Measurements from ENCODE around the gene RRP36.
A peak's percentile ranks its signal among the peaks of the same experiment; 100 is the strongest.
"Not testable (repeated sequence)": the region's sequence is repeated elsewhere in the genome, so short reads cannot be mapped to it uniquely, and the experiment has no call there.

The RRP36 gene, protein sequence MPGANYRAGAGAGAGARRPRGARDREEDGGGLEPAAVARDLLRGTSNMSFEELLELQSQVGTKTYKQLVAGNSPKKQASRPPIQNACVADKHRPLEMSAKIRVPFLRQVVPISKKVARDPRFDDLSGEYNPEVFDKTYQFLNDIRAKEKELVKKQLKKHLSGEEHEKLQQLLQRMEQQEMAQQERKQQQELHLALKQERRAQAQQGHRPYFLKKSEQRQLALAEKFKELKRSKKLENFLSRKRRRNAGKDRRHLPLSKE

DNA sequence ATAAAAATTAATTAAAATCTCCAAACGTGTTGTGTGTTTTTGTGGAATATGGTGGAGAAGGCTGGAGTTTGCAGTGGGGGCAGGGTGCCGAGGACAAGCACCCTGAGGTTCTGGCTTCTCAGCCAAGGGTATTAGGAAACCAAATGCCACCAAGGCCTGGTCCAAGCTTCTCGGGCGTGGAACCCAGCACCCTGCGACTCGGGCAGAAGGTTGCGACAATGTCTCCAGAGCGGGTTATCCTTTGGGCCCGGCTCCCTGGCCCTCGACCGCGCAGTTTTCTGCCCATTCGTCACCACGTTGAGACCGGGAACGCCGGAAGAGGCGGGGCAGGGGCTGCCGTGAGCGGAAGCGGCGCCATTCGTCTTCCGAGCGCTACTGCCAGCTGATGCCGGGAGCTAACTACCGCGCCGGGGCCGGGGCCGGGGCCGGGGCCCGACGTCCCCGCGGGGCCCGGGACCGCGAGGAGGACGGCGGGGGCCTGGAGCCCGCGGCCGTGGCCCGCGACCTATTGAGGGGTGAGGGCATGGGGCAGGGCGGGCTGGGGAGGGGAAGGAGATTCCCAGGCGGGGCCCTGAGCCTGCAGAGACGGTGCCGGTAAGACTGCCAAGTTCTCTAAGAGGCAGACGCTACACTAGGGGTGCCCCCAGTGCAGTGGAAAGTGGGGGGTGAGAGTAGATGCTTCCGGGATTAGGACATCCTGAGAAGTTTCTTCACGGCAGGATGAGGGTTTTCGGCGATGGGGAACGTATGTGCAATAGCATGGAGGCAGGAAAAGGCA lies at the start of gene RRP36:
Gene RRP36 (plus strand): TSS at position 354 of the 778 bp plus-strand sequence. CDS start 32 bp downstream, at position 386.
- peak; percentile 80 to 91 (median 82) for DNase-seq

DNA sequence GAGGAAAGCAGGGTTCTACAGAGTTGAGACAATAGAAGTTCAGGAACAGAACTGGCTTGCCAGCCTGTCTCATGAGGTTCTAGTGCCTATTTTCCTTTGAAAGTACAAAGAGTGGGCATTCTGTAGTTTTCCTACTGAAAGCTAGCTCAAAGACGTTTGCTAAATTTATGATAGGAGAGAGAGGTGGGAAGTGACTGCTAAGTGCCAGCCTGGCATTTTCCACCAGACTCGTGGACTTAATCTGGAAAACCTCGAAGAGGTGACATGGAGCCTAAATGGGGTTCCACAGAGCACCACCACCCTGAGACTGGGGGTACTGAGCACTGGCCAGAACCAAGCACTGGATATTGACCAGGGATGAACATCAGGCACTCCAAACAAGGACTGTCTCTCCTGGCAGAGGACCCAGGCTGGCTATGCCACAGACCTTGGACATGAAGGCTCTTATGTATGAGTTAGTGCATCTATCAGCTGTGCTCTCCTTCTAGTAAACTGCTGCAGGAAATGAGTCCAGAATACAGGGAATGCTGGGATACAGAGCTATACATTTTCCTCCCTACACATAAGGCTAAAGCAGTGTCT lies 49.6 kb upstream of the RRP36 start:
- DNase-seq, result no peak

DNA sequence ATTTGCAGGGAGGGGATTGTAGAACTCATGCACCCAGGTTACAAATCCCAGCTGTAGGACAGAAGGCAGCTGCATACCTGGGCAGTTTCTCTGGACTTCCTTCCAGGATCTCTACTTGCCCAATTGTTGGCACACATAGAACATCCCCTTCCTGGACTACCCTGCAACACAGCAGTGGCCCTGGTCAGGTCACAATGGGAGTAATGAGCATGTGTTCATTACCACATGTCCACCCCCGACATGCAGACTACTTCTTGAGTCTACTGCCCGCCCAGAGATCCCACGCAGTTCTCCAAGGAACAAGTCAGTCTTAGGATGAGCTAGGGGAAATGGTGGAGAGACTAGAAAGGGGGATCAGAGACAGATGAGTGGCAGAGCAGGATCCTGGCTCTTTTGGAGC lies 47.5 kb upstream of the RRP36 start:
- peak; percentile 53 to 69 (median 55) for DNase-seq

DNA sequence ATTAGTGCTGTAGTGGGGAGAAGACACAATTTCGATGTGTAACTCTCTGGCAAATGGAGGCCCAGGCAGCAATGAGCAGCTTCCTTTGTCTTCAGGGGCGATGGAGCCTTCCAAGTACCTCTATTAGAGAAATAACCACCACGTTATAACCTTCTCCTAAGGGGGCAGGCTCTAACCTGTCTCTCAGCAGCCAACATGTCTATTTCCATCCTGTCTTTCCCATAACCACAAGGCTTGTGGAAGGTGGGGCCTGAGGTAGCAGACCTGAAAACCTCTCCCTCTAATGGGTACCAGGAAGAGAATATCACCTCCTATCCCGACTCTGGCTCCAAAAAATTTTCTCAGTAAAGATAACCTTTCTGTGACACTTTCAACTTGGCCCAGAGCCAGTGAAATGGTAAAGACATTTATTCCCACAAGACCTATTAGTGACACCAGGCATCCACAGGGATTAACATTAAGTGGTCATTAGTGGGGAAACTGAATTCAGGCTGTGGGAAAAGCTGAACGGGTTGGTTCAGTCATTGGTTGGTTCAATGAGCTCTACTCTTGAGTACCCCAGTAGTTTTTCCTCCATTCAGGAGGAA lies 46.4 kb upstream of the RRP36 start:
- DNase-seq, result no peak

DNA sequence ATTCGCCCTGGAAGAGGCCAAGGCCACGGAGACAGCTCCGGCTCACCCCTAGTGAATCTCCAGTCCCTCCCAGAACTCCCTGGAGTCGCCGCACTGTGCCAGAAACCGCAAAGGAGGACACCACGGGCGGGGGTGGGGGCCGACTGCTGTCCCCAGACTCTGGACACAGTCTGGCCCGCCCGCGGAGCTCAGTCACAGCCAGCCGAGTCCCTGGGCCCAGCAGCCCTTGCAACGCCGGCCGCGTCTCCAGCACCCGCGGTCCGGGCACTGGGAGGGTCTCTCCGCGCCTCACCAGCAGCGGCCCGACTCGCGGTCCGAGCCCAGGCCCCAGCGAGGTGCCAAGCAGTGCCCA lies 43.0 kb upstream of the RRP36 start:
- peak; percentile 35 to 58 (median 42) for DNase-seq

DNA sequence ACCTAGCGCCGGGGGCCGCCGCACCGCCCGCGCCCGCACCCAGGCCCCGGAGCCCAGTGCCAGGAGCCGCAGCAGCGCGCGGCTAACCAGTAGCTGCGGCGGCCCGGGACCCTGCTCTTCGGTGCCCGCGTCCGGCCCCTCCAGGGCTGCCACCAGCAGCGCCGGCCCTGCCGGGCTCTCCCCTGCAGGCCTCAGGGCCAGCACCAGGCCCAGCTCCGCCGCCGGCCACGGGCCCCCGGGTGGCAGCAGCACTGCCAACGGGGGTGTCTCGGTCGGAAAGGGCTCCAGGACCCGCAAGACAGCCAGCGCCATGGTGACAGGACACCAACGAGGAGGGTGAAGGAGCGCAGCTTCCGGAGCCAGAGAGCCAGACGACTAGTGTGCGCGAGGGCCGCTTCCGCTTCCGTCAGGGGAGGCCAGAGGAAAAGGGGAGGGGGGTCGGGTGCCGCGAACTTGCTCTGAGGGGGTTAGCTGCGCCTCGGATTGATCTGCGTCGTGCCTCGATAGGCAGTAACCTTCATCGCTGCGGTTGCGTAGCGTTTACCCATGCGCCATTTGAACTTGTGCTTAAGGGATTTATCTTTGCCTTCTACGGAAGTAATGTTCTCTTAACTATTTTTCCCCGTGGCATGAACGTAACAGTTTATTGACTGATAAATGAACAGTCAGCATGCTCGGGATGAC lies 42.4 kb upstream of the RRP36 start, which contains the start of gene PEX6:
Gene PEX6 (minus strand): TSS at position 343 of the 684 bp plus-strand sequence. CDS start 31 bp downstream, at position 312.
- peak; percentile 80 to 95 (median 90) for DNase-seq

DNA sequence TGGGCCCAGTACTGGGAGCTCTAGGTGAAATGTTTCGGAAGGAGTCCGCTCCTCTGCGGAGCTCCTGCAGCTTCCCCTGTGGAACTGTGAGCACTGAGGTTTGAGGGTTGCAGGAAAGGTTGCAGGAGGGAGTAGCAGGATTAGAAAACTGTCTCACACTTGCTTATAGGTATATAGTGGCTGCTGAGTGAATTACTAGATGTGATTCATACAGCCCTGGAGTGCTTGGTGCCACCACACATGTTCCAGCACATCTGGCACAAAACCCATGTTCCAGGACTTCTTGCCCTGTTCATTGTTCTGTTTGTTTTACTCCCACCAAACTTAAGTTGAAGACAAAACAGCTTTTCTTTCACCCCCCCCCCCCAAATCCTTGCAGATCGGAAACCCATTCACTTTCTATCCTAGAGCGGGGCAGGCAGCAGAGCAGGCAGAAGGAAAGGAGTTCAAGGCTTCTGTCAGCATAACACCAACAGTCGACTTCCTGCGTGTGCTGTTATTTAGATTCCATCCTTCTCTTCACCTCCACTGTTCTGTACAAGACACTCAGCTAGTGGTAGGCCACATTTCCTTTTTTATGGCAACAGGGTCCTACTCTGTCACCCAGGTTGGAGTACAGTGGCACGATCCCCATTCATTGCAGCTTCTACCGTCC lies 41.8 kb upstream of the RRP36 start:
- no peak for DNase-seq

DNA sequence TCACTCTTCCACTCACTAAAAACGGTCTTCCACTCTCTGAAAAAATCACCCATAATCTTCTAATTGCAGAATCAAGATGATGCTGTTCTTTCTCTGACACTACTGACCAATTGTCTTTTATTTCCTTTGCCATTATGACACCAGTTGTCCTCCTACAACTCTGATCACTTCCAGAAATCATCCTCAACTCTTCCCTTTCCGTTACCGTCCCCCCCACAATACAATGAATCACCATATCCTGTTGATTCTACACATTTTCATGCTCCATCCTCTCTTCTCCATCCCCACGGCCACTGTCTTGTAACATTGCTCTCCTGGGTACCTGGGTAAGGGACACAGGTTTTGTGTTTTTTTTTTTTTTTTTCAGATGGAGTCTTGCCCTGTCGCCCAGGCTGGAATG lies 39.6 kb upstream of the RRP36 start:
- DNase-seq, result peak in 1 of 3 donors; percentile 54

DNA sequence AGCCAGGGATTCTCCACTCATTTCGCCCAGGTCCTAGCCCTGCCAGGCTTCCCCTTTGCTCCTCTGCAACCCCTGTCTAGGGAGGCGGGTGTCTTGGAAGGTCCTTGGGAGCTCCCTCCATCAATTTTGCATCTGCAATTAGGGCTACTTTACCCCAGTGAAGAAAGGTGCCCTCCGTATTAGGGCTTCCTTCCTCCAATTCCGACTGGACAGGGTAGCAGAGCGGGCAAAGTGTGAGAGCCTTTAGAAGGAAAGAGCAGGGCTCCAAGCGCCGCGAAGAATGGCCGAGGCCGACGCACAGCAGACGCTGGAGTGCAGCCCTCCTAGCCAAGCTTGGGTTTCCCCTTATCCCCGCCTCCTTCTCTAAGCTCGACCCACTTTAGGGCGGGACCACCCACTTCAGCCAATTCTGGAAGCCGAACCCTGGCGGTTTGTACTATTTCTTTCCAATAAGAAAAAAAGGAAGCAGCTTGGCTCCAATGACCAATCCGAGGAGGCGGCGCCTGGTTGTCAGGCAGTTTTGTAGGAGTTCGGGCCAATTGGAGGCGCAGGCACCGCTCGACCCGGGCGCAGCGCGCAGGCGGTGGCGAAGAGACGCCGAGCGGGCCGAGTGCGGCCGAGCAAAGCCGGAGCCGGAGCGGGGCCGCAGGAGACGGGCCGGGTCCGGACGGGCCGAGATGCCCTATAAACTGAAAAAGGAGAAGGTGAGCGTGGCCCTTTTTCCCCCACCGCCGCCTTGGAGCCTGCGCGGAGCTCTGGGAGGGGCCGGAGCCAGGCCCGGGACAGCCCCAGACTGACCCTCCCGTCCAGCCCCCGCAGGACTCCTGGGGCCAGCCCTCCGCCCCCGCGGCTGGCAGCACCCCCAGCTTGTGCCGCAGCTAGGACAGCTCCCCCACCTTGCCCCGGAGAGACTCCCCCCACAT lies 37.2 kb upstream of the RRP36 start, which contains the start of gene PPP2R5D:
Gene PPP2R5D (plus strand): TSS at position 570 of the 923 bp plus-strand sequence. CDS start 108 bp downstream, at position 678.
- peak; percentile 97 to 99 (median 99) for DNase-seq

DNA sequence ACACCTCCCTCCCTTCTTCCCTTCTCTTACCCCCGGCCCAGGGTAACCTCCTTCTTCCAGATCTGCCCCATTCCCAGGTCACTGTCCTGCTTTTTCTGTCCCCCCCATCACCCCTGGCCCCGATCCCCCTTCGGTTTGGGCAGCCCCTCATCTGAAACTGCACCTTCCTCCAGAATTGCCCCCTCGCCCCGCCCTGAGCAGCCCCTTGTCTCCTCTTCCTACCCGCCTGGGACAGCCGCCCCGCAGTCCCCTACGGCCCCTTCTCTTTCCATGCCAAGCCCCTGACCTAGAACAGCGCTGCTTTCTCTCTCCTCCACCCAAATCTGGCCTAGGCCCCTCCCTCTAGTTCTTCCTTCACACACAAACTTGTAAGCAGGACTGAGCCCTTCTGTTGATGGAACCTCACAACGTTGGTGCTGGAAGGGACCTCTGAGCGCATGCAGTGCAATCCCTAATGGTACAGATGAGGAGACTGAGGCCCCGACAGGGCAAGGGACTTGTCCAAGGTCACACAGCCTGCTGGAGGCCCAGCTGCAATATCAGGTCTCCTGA lies 36.4 kb upstream of the RRP36 start:
- no peak for DNase-seq

DNA sequence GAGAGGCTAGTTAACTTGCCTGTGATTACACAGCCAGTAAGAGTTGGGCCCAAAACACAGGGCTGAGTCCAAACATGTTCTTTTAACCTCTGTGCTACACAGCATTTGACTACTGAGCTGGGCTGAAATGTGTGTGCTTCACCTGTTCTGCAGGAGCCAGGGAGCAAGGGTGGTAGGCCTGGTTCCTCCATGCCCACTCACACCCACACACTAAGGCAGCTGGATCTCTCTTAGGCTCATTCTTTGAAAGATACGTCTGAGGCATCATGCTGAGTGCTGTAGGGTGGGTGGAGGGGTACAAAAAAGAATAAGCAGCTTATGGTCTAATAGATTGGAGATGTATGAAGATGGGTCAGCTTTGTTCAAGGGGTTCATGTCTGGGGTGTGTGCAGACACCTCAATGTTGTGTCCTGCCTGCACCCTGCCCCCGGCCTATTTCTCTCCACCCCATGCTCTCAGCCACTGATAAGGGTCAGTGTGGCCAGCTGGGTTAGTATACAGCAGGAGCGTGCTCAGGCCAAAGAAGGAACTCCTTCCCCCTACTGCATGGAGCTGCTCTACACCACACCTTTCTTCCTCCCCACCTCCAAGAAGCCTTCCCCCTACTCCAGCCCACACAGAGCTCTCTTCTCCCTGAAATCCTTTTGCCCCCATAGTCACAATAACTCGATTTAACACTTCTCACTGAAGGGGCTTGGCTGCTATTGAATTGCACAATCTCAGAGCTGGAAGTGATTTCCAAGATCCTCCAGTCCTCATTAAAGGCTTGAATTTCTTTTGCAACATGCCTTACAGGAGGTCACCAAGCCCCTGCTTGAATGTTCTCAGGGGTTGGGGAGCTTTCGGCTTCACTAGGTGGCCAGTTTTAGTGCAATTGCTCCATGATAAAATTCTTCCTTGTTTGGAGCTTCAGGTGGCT lies 33.6 kb upstream of the RRP36 start:
- DNase-seq, result no peak

DNA sequence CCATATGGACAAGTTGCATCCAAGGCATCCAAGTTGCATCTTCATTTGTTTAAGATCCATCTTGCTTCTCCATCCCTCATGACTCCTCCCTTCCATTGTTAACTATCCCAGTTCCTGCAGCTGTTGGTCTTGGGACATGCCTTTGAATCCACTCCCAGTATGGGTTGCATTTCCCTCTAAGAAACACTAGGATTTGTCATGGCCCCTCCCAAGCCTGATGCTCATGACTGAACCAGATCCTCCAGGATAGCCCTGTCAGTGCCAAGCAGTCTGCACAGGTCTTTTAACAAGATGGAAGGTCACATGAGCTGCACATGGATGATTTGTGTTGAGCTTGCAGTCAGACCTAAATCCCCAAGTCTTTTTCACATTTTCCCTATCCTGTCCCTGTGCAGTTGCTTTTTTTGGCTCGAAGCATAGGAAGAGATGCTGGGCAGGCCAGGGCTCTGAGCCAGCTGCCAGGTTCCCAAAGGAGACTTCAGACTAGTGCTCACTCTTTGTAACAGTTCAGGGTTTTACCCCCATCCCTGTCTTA lies 32.9 kb upstream of the RRP36 start:
- DNase-seq, result no peak

DNA sequence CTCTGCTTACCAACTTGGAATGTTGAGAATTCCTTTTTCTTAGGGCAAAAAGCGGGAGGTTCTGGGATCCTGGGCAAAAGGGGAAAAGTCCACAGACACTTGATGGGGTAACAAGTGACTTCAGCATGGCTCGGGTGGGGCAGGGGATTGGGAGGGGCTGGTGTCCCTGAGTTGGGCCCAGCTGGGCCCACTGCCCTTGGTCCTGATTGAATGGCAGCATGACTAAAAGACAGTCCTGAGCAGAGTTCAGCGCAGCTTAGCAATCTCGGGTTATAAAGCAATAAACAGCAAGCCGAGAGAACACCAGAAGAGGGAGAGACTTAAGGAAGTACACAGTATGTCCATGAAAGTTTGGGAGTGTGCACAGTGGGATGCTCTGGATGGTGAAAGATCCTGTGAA lies 31.5 kb upstream of the RRP36 start:
- no peak for DNase-seq

DNA sequence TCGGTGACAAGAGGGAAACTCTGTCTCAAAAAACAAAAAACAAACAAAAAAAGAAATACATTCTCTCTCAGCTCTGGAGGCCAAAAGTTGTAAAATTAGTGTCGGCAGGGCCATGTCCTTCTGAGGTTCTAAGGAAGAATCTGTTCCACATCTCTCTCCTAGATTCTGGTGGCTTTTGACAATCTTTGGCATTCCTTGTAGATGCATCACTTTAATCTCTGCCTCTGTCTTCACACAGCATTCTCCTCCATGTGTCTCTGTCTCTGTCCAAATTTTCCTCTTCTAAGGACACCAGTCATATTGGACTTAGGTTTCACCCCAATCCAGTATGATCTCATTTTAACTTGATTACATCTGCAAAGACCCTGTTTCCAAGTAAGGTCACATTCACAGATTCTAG lies 28.0 kb upstream of the RRP36 start:
- DNase-seq, result no peak

DNA sequence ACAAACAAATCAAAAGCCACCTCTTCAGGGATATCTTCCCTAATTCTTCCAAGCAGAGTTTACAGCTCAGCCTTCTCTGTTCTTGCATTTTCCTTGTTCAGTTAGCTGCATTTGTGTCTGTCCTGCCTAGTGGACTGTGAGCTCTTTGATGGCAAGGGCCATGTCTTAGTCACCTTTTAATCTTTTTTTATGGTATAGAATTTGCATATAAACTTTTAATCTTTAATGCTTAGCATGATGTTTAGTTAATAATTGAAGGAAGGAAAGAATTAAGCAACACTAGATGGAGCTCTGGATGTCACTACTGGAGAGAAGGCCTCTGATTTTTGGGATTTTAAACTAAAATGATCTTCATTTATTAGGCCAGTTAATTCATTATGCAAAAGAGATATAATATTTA lies 24.9 kb upstream of the RRP36 start:
- DNase-seq, result no peak

DNA sequence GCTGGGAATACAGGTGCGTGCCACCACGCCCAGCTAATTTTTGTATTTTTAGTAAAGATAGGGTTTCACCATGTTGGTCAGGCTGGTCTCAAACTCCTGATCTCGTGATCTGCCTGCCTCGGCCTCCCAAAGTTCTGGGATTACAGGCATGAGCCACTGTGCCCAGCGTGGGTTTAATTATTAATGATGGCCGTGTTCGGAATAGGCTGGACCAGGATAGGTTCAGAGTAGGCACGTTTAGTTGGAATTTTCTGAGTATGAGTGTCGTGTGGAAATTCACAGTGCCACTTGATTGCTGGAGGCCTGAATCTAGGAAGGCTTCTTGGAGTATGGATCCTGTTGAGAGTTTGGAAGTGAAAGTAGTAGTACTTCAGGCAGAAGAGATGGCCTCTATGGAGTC lies 23.2 kb upstream of the RRP36 start:
- DNase-seq, result not testable (repeated sequence)

DNA sequence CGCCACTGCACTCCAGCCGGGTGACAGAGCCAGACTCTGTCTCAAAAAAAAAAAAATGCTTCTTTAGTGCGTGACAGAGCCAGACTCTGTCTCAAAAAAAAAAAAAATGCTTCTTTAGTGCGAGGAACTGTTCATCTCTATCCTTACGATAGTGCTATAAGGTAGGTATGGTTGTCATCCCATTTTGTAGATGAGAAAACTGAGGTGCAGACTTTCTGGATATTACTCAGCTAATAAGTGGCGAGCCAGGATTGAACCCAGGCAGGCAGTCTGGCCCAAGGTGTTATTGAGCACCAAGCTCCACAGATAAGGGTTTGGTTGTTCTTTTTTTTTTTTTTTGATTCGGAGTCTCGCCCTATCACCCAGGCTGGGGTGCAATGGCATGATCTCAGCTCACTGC lies 19.6 kb upstream of the RRP36 start:
- no peak for DNase-seq

DNA sequence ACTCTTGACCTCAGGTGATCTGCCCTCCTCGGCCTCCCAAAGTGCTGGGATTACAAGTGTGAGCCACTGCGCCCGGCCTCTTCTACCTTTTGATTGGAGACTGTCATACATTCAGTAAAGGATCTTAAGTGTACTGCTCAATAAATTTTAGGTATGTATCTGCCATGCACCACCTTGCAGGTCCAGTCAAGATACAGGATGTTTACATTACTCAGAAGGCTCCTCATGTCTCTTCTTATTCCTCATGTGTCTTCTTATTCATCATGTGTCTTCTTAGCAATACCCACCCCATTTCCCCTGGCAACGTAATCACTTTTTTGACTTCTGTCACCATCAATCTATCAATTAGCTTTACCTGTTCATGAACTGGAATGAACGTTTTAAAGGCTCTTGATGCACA lies 15.6 kb upstream of the RRP36 start:
- DNase-seq, result no peak

DNA sequence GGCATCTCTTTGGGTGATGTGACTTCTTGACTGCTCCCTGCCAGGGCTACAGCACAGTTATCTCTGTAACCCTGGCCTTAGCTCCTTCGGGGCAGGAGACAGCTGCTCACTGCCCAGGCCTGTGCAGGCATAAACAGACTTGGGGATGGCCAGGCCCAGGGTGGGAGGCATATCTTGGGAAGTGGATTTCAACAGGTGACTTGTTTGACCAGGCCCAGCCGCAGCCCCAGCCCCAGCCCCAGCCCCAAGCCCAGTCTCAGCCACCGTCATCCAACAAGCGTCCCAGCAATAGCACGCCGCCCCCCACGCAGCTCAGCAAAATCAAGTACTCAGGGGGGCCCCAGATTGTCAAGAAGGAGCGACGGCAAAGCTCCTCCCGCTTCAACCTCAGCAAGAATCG lies 15.2 kb upstream of the RRP36 start:
- DNase-seq, result no peak
